K562 (cell line): ENCODE data around the gene KRTAP2-4. TPM values are rescaled to one million over a fixed set of nuclear protein-coding genes. Genes with fewer than 3 reads are reported as not detected.
"Not testable (repeated sequence)": the region's sequence is repeated elsewhere in the genome, so short reads cannot be mapped to it uniquely, and the experiment has no call there.

Source experiments
- ATAC-seq: fragments of 200-7000 bp; cut with Tn5 transposase; 3 replicates; pipeline ENCODE4 v1.9.1; 2020; ENCODE audit warnings: moderate library complexity
- BruUV-seq: library from RNA; stranded (reverse); fragments of 400-500 nt; replicated peaks from 2 replicates; lab custom pipeline; 2021; lab: Mats Ljungman, UMichigan
- CTCF ChIA-PET: fragments of 300-600 bp; formaldehyde crosslinking; extraction: SDS; loops from one replicate; lab custom pipeline; 2021; ENCODE audit warnings: low intra/inter-chr PET ratio; lab: Yijun Ruan, JAX
- POLR2A ChIA-PET: fragments of 300-600, 350-650 bp; sonication (Branson Sonifier 250); formaldehyde crosslinking; extraction: SDS; loops from one replicate; lab custom pipeline; 2021; ENCODE audit warnings: antibody characterized with exemption, inconsistent platforms; lab: Yijun Ruan, JAX
- DNase-seq, 4 experiments: peaks; one replicate each; pipeline versions ENCODE4 v3.0.0 to v3.0.0-alpha.2; 2011 to 2018; ENCODE audit warnings: low spot score in 3 of 4, mixed read lengths in 3 of 4; ENCODE audit errors: extremely low read depth in 1 of 4
- FAIRE-seq: peaks from 2 replicates; lab custom pipeline; 2011; peaks lifted over from hg19 to GRCh38; lab: Jason Lieb, UNC
- H2AFZ ChIP-seq: 2 replicates; pipeline ENCODE4 v1.6.0; 2011; ENCODE audit warnings: low read depth, low read length, control low read depth, inconsistent platforms
- H3K27ac ChIP-seq: fragments of 200-600 bp; 3 replicates; pipeline ENCODE4 v1.8.0; 2011; ENCODE audit warnings: low read depth, mild to moderate bottlenecking, control low read depth, inconsistent platforms, low read length, moderate library complexity, mixed read lengths; ENCODE audit errors: extremely low read depth
- H3K27me3 ChIP-seq, 2 experiments: fragments of 300-600 bp in 1 of 2; 2 replicates in 1 of 2; 3 replicates in 1 of 2; pipeline versions ENCODE4 v1.6.0 to v1.8.0; 2011; ENCODE audit warnings: inconsistent platforms in 2 of 2, low read length in 2 of 2, mild to moderate bottlenecking in 1 of 2, mixed read lengths in 1 of 2, moderate library complexity in 1 of 2; ENCODE audit not compliant: control insufficient read depth in 2 of 2, insufficient read depth in 2 of 2
- H3K36me3 ChIP-seq: fragments of 300-600 bp; 3 replicates; pipeline ENCODE4 v1.8.0; 2011; ENCODE audit warnings: mild to moderate bottlenecking, low read length, inconsistent platforms; ENCODE audit not compliant: control insufficient read depth, insufficient read depth
- H3K4me1 ChIP-seq, 2 experiments: fragments of 200-600 bp in 1 of 2; replicated peaks in 1 of 2; 2 replicates in 1 of 2; 3 replicates in 1 of 2; pipeline versions ENCODE4 v1.5.1 to v1.8.0; 2011; ENCODE audit warnings: inconsistent platforms in 2 of 2, low read length in 2 of 2, mild to moderate bottlenecking in 1 of 2, mixed read lengths in 1 of 2, moderate library complexity in 1 of 2; ENCODE audit not compliant: control insufficient read depth in 2 of 2, insufficient read depth in 2 of 2
- H3K4me2 ChIP-seq: 2 replicates; pipeline ENCODE4 v1.6.1; 2011; ENCODE audit warnings: low read length, control low read depth, inconsistent platforms, mixed read lengths; ENCODE audit not compliant: insufficient read depth
- H3K4me3 ChIP-seq: fragments of 200-600 bp; sonication (generic), shearing (Covaris generic); 2 replicates; pipeline ENCODE4 v1.5.1; 2016; ENCODE audit warnings: control low read depth, inconsistent platforms
- H3K79me2 ChIP-seq: fragments of 200-600 bp; 3 replicates; pipeline ENCODE4 v1.8.0; 2011; ENCODE audit warnings: low read length, inconsistent platforms; ENCODE audit not compliant: control insufficient read depth, insufficient read depth
- H3K9ac ChIP-seq, 2 experiments: 2 replicates each; pipeline versions ENCODE4 v1.6.0 to v1.6.1; 2011; ENCODE audit warnings: low read depth in 2 of 2, low read length in 2 of 2, control low read depth in 1 of 2, inconsistent platforms in 1 of 2, mild to moderate bottlenecking in 1 of 2, mixed read lengths in 1 of 2; ENCODE audit not compliant: insufficient read depth in 1 of 2
- H3K9me1 ChIP-seq: one replicate; pipeline ENCODE4 v1.6.0; 2011; ENCODE audit warnings: inconsistent platforms, mild to moderate bottlenecking, low read length, moderate library complexity; ENCODE audit not compliant: control insufficient read depth, insufficient read depth
- H3K9me3 ChIP-seq: replicated peaks from 2 replicates; pipeline ENCODE4 v1.5.1; 2011; ENCODE audit warnings: low read depth, low read length, inconsistent platforms; ENCODE audit not compliant: control insufficient read depth, insufficient read depth
- H4K20me1 ChIP-seq: replicated peaks from 2 replicates; pipeline ENCODE4 v1.6.1; 2011; ENCODE audit warnings: low read length, inconsistent platforms, mixed read lengths; ENCODE audit not compliant: control insufficient read depth, insufficient read depth
- HDAC1 ChIP-seq, 2 experiments: fragments of 450-650 bp; IDR thresholded peaks; 2 replicates each; pipeline ENCODE4 v1.6.1; 2016 to 2017; ENCODE audit warnings: inconsistent platforms in 1 of 2, mild to moderate bottlenecking in 1 of 2, moderate library complexity in 1 of 2
- MTA2 ChIP-seq: fragments of 450-650 bp; IDR thresholded peaks from 2 replicates; pipeline ENCODE4 v1.6.1; 2016; ENCODE audit warnings: low read depth
- ZNF436 ChIP-seq: fragments of 250-450, 450-650 bp; sonication (Bioruptor Pico); formaldehyde crosslinking; IDR thresholded peaks from 2 replicates; pipeline ENCODE4 v1.7.0; 2020; ENCODE audit warnings: mild to moderate bottlenecking
- WGBS: fragments of 100-300 bp; shearing (Covaris generic); methylation state at CpG from one replicate; pipeline ENCODE4 v1.1.6; 2016; ENCODE audit warnings: low coverage, mixed read lengths; ENCODE audit not compliant: insufficient coverage; ENCODE audit errors: missing lambda C conversion rate; 5-methylcytosine and 5-hydroxymethylcytosine counted together
- in situ Hi-C: fragments of 300-500 bp; cut with MboI; formaldehyde crosslinking; loops from 4 replicates; pipeline ENCODE4 v1.15.0; 2018; ENCODE audit warnings: inconsistent platforms, mixed read lengths
- intact Hi-C: fragments of 100-400 bp; cut with micrococcal nuclease; formaldehyde crosslinking; loops from 2 replicates; pipeline ENCODE4 v1.14.2; 2022
- polyA plus RNA-seq, 8 experiments: library from polyadenylated mRNA; depleted of rRNA in 4 of 8; stranded (reverse) in 5 of 8; unstranded in 3 of 8; fragments of >200 nt; fragmentation: Nextera tagmentation in 2 of 8; fragmentation: Illumina TruSeq in 1 of 8; extraction: Ambion mirVana in 2 of 8; extraction: Trizol in 1 of 8; gene quantifications; 2 replicates each; pipeline versions ENCODE4 v1.2.1 to v1.2.3, GENCODE V29; 2011 to 2014; ENCODE audit warnings: inconsistent platforms in 1 of 8, missing spikeins in 1 of 8
- total RNA-seq, 7 experiments: library from RNA; depleted of rRNA in 6 of 7; stranded (reverse); fragments of >200 nt in 6 of 7; fragmentation: Illumina TruSeq in 2 of 7; extraction: Trizol in 2 of 7; gene quantifications; 2 replicates each; pipeline versions ENCODE4 v1.2.1 to v1.2.3, GENCODE V29; 2011 to 2021; ENCODE audit warnings: low replicate concordance in 1 of 7

KRTAP2-4 gene
- total and polyA plus RNA-seq, 9 of the 15 experiments (the other 6 are each of a cell fraction or from before 2014, with no cell fraction given), result not detected

DNA sequence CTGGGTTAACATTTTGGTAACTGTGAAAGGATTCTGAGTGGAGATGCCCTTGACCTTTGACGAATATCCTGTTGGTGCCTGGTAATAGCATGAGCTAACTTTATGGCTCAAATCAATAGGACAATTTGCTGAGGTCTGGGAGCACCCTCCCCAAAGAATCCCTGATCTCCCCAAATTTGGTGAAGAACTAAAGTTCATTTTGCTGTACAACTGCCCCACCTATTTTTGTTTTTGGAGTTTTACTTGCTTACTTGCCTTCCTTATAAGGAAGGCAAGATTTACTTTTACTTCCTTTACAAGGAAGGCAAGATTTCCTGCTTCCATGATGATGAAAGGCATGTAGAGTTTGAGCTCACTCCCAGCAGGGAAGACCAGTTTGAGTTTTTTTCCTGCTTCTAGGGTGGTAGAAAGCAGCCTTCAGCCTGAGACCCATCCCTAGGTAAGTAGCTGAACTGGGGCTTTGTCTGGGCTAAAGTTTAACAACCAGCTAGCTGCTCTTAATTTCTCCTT lies 42.3 kb upstream of the KRTAP2-4 start:
- POLR2A ChIA-PET, result no interaction called here
- Histone ChIP-seq H3K9ac (no peak overlapping the region), H3K4me1 (no peaks in the 10 kb centered on the region), H3K9me1 (no peaks in the 10 kb centered on the region), H4K20me1 (no peaks in the 10 kb centered on the region), H3K4me2 (no peak overlapping the region), H3K27me3 (no peaks in the 10 kb centered on the region), H3K36me3 (no peaks in the 10 kb centered on the region), H2AFZ (no peak overlapping the region), H3K4me3 (no peak overlapping the region), H3K79me2 (no peaks in the 10 kb centered on the region), H3K27ac (no peak overlapping the region), H3K9me3 (no peaks in the 10 kb centered on the region)
- 0% methylated on average over 1 of the region's 1 CpG for WGBS
- intact Hi-C loops (no loop called here), in situ Hi-C loops (no loop called here)
- no peak for TF ChIP-seq HDAC1 (IDR thresholded peaks at IDR 0.05)
- TF ChIP-seq ZNF436 (CRISPR knock-in tag), result no peak
- no peak for TF ChIP-seq MTA2
- no TSS peak for BruUV-seq
- no peak for ATAC-seq
- CTCF ChIA-PET, result no interaction called here
- no peak for FAIRE-seq
- DNase-seq, result no peak

DNA sequence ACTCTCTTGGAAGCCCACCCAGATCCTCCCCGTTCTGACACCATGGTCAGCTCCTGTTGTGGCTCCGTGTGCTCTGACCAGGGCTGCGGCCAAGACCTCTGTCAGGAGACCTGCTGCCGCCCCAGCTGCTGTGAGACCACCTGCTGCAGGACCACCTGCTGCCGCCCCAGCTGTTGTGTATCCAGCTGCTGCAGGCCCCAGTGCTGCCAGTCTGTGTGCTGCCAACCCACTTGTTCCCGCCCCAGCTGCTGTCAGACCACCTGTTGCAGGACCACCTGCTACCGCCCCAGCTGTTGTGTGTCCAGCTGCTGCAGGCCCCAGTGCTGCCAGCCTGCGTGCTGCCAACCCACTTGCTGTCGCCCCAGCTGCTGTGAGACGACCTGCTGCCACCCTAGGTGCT lies 39.7 kb upstream of the KRTAP2-4 start, which contains the start of gene KRTAP4-9:
Gene KRTAP4-9, plus strand, starts transcription at position 43 of the 400 bp plus-strand sequence. Its CDS starts 0 bp downstream, at position 43.
- H4K20me1 ChIP-seq, ATAC-seq, DNase-seq, H3K9me3 ChIP-seq, H3K36me3 ChIP-seq, H3K27ac ChIP-seq, H3K4me2 ChIP-seq, H3K79me2 ChIP-seq, H3K4me3 ChIP-seq, intact Hi-C loops, H3K4me1 ChIP-seq, CTCF ChIA-PET, BruUV-seq, H2AFZ ChIP-seq, FAIRE-seq, in situ Hi-C loops, H3K27me3 ChIP-seq, H3K9ac ChIP-seq, H3K9me1 ChIP-seq: not testable (repeated sequence)
- POLR2A ChIA-PET, result interaction anchor here (0.6 kb wide), 1 partner anchor 38 kb away, joined by 3 read pairs; no protein-coding TSS in a partner anchor
- WGBS, result 0% methylated on average over 7 of the region's 10 CpGs

- H3K9ac ChIP-seq, H3K4me1 ChIP-seq, intact Hi-C loops, ATAC-seq, H3K4me2 ChIP-seq, H3K9me3 ChIP-seq, CTCF ChIA-PET, H3K36me3 ChIP-seq, H3K27me3 ChIP-seq, in situ Hi-C loops, DNase-seq, H4K20me1 ChIP-seq, BruUV-seq, H3K79me2 ChIP-seq, H2AFZ ChIP-seq, H3K4me3 ChIP-seq, H3K9me1 ChIP-seq, H3K27ac ChIP-seq: not testable (repeated sequence)
- WGBS, result 0% methylated on average over 2 of the region's 2 CpGs
- POLR2A ChIA-PET, result interaction anchor here (0.6 kb wide), 1 partner anchor 37 kb away, joined by 3 read pairs; no protein-coding TSS in a partner anchor
- FAIRE-seq, result peak; percentile 32
Observed at GRCh38 chr17:41104386-41105038, 38.8 kb upstream of the KRTAP2-4 start.
